Muscle layer of duodenum (tissue), 2 donors: ENCODE data around the gene ALDH1L1.

Experiments used
- H3K27ac ChIP-seq: one replicate; pipeline ENCODE4 v1.7.0; 2013; ENCODE audit warnings: mild to moderate bottlenecking, low read length
- H3K27me3 ChIP-seq: one replicate; pipeline ENCODE4 v1.7.0; 2013; ENCODE audit warnings: low read depth, mild to moderate bottlenecking, control low read depth, low read length
- H3K36me3 ChIP-seq, 2 donors: one replicate each; pipeline ENCODE4 v1.7.0; 2013; ENCODE audit warnings: low read length in 2 of 2, control low read depth in 1 of 2, mild to moderate bottlenecking in 1 of 2; ENCODE audit not compliant: insufficient read depth in 2 of 2, control insufficient read depth in 1 of 2
- H3K4me1 ChIP-seq, 2 donors: one replicate each; pipeline ENCODE4 v1.7.0; 2013; ENCODE audit warnings: low read length in 2 of 2, mild to moderate bottlenecking in 2 of 2, control low read depth in 1 of 2, moderate library complexity in 1 of 2; ENCODE audit not compliant: insufficient read depth in 2 of 2, control insufficient read depth in 1 of 2
- H3K4me3 ChIP-seq, 2 donors: one replicate each; pipeline ENCODE4 v1.7.0; 2013; ENCODE audit warnings: low read length in 2 of 2, low read depth in 1 of 2, mild to moderate bottlenecking in 1 of 2
- H3K9me3 ChIP-seq, 2 donors: one replicate each; pipeline ENCODE4 v1.7.0; 2013; ENCODE audit warnings: low read length in 2 of 2, control low read depth in 1 of 2, mild to moderate bottlenecking in 1 of 2; ENCODE audit not compliant: control insufficient read depth in 1 of 2
- donor health status: healthy.

The ALDH1L1 gene

GRCh38 chr3:126124148-126124868 is 56.1 kb downstream of the ALDH1L1 start:
- Histone ChIP-seq H3K4me1 (no peaks in the 10 kb centered on the region), H3K27me3 (no peaks in the 10 kb centered on the region), H3K4me3 (no peak overlapping the region), H3K9me3 (no peaks in the 10 kb centered on the region), H3K27ac (no peak overlapping the region), H3K36me3 (no peaks in the 10 kb centered on the region)

GRCh38 chr3:126121632-126122031 is 58.8 kb downstream of the ALDH1L1 start:
- Histone ChIP-seq H3K27ac (no peak overlapping the region), H3K4me3 (no peak overlapping the region), H3K27me3 (no peaks in the 10 kb centered on the region), H3K4me1 (no peaks in the 10 kb centered on the region), H3K36me3 (no peaks in the 10 kb centered on the region), H3K9me3 (no peaks in the 10 kb centered on the region)

GRCh38 chr3:126121074-126121473 is 59.3 kb downstream of the ALDH1L1 start:
- no peaks in the 10 kb centered on the region for H3K9me3 ChIP-seq
- no peaks in the 10 kb centered on the region for H3K4me1 ChIP-seq
- no peak overlapping the region for H3K4me3 ChIP-seq
- H3K27ac ChIP-seq: no peak overlapping the region
- no peaks in the 10 kb centered on the region for H3K36me3 ChIP-seq
- H3K27me3 ChIP-seq: no peaks in the 10 kb centered on the region

- no peaks in the 10 kb centered on the region for H3K9me3 ChIP-seq
- H3K36me3 ChIP-seq: no peaks in the 10 kb centered on the region
- H3K4me3 ChIP-seq: no peak overlapping the region
- no peaks in the 10 kb centered on the region for H3K4me1 ChIP-seq
- H3K27me3 ChIP-seq: no peaks in the 10 kb centered on the region
- H3K27ac ChIP-seq: no peak overlapping the region
These were observed 60.4 kb downstream of the ALDH1L1 start for GRCh38 chr3:126119976-126120375.

GRCh38 chr3:126119008-126119675 is 61.2 kb downstream of the ALDH1L1 start:
- Histone ChIP-seq H3K4me1 (no peaks in the 10 kb centered on the region), H3K4me3 (no peak overlapping the region), H3K9me3 (no peaks in the 10 kb centered on the region), H3K27me3 (no peaks in the 10 kb centered on the region), H3K27ac (no peak overlapping the region), H3K36me3 (no peaks in the 10 kb centered on the region)

- Histone ChIP-seq H3K36me3 (no peaks in the 10 kb centered on the region), H3K27me3 (no peaks in the 10 kb centered on the region), H3K4me3 (no peak overlapping the region), H3K9me3 (no peaks in the 10 kb centered on the region), H3K27ac (no peak overlapping the region), H3K4me1 (no peaks in the 10 kb centered on the region)
These were observed 61.8 kb downstream of the ALDH1L1 start for GRCh38 chr3:126118591-126118990.

GRCh38 chr3:126117786-126118185 is 62.6 kb downstream of the ALDH1L1 start:
- H3K4me3 ChIP-seq: no peak overlapping the region
- no peaks in the 10 kb centered on the region for H3K36me3 ChIP-seq
- H3K27me3 ChIP-seq: no peaks in the 10 kb centered on the region
- no peaks in the 10 kb centered on the region for H3K9me3 ChIP-seq
- no peak overlapping the region for H3K27ac ChIP-seq
- no peaks in the 10 kb centered on the region for H3K4me1 ChIP-seq

- H3K27me3 ChIP-seq: no peaks in the 10 kb centered on the region
- H3K9me3 ChIP-seq: no peaks in the 10 kb centered on the region
These were observed 63.2 kb downstream of the ALDH1L1 start for GRCh38 chr3:126117212-126117611.

GRCh38 chr3:126116526-126116925 is 63.9 kb downstream of the ALDH1L1 start:
- no peaks in the 10 kb centered on the region for H3K36me3 ChIP-seq
- H3K9me3 ChIP-seq: no peaks in the 10 kb centered on the region
- no peaks in the 10 kb centered on the region for H3K27me3 ChIP-seq
- H3K27ac ChIP-seq: no peak overlapping the region
- no peak overlapping the region for H3K4me3 ChIP-seq
- no peaks in the 10 kb centered on the region for H3K4me1 ChIP-seq

More at GRCh38 chr3:126117212-126117611, 63.2 kb downstream of the ALDH1L1 start:
- H3K36me3 ChIP-seq: no peaks in the 10 kb centered on the region
- no peaks in the 10 kb centered on the region for H3K4me1 ChIP-seq
- H3K27ac ChIP-seq: no peak overlapping the region
- H3K4me3 ChIP-seq: no peak overlapping the region

- Histone ChIP-seq H3K27ac (no peak overlapping the region), H3K36me3 (no peaks in the 10 kb centered on the region), H3K27me3 (no peaks in the 10 kb centered on the region), H3K9me3 (no peaks in the 10 kb centered on the region), H3K4me3 (no peak overlapping the region), H3K4me1 (no peaks in the 10 kb centered on the region)
These were observed 65.7 kb downstream of the ALDH1L1 start for GRCh38 chr3:126114443-126115386.

- Histone ChIP-seq H3K9me3 (no peaks in the 10 kb centered on the region), H3K36me3 (no peaks in the 10 kb centered on the region), H3K27me3 (no peaks in the 10 kb centered on the region), H3K27ac (no peak overlapping the region), H3K4me1 (no peaks in the 10 kb centered on the region), H3K4me3 (no peak overlapping the region)
These were observed 66.5 kb downstream of the ALDH1L1 start for GRCh38 chr3:126113733-126114442.
